ENCODE measurements around the gene POC1B.

POC1B gene

DNA sequence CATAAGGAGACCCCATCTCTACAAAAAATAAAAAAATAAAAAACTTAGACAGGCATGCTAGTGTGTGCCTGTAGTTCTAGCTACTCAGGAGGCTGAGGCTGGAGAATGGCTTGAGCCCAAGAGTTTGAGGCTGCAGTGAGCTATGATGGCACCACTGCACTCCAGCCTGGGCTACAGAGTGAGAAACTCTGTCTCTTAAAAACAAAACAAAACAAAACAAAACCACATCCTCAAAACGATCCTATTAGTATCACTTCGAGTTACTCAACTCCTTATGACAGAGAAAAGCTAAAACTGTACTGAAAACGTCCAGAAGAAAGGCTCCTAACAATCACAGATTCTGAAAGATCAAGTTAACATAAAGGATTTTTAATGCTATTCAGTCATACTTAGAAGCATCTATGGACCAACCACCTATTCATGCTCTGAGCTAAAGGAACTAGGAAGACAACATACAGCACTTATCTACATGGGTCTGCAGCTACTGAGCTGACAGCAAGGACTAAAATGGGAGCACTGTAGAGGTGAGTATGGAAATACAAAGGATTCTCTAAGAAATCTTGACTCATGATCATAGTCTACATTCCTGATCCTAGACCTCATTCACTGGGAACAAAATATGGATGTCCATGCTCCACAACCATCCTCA is 98.2 kb downstream of the POC1B start:
- TF ChIP-seq SP1 (IDR thresholded peaks at IDR 0.05) (no peak), SUZ12 (IDR thresholded peaks at IDR 0.05) (no peak), L3MBTL2 (conservative IDR thresholded peaks at IDR 0.05) (no peak), NFRKB (IDR thresholded peaks at IDR 0.05) (no peak), ARNT (IDR thresholded peaks at IDR 0.05) (no peak), FOXK2 (IDR thresholded peaks at IDR 0.05) (no peak), FOXA1 (IDR thresholded peaks at IDR 0.05) (no peak), LEF1 (IDR thresholded peaks at IDR 0.05; ENCODE audit: borderline replicate concordance) (no peak), ZNF384 (IDR thresholded peaks at IDR 0.05) (no peak), FOXM1 (IDR thresholded peaks at IDR 0.05; ENCODE audit: borderline replicate concordance) (no peak), ELF4 (IDR thresholded peaks at IDR 0.05) (no peak), BHLHE40 (IDR thresholded peaks at IDR 0.05; ENCODE audit: borderline replicate concordance) (no peak), CTBP1 (IDR thresholded peaks at IDR 0.05; ENCODE audit: borderline replicate concordance) (no peak), TARDBP (IDR thresholded peaks at IDR 0.05) (no peak), HDGF (IDR thresholded peaks at IDR 0.05; ENCODE audit: borderline replicate concordance) (no peak)
- TF ChIP-seq, protein P1, sequence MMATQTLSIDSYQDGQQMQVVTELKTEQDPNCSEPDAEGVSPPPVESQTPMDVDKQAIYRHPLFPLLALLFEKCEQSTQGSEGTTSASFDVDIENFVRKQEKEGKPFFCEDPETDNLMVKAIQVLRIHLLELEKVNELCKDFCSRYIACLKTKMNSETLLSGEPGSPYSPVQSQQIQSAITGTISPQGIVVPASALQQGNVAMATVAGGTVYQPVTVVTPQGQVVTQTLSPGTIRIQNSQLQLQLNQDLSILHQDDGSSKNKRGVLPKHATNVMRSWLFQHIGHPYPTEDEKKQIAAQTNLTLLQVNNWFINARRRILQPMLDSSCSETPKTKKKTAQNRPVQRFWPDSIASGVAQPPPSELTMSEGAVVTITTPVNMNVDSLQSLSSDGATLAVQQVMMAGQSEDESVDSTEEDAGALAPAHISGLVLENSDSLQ (IDR thresholded peaks at IDR 0.05), result no peak
- DNase-seq (ENCODE audit: extremely low spot score), result no peak
- POLR2A ChIA-PET, result no interaction called here
- CTCF ChIA-PET, result no interaction called here

DNA sequence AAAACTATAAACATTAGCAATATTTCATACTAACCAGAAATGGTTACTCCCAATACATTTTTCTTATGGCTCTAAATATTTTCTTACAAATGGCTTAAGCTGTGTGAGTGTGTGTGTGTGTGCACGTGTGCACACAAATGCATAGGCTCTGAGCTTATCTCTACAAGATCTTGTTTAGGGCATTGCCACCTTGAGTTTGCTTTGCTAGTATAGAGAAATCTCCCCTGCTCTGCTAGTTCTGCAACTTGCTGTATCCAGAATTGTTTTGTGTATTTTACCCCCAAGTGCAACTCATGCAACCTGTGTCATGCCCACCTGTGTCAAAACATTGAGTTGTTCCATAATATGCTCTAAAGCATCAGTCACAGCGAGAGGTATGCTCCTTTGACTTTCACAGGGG is 101.0 kb downstream of the POC1B start:
- CTCF ChIA-PET, result no interaction called here
- TF ChIP-seq CTBP1 (IDR thresholded peaks at IDR 0.05; ENCODE audit: borderline replicate concordance) (no peak), FOXK2 (IDR thresholded peaks at IDR 0.05) (no peak), TARDBP (IDR thresholded peaks at IDR 0.05) (no peak), NFRKB (IDR thresholded peaks at IDR 0.05) (no peak), BHLHE40 (IDR thresholded peaks at IDR 0.05; ENCODE audit: borderline replicate concordance) (no peak), ELF4 (IDR thresholded peaks at IDR 0.05) (no peak), ARNT (IDR thresholded peaks at IDR 0.05) (no peak), LEF1 (IDR thresholded peaks at IDR 0.05; ENCODE audit: borderline replicate concordance) (no peak), FOXM1 (IDR thresholded peaks at IDR 0.05; ENCODE audit: borderline replicate concordance) (no peak), FOXA1 (IDR thresholded peaks at IDR 0.05) (no peak), ZNF384 (IDR thresholded peaks at IDR 0.05) (no peak), SUZ12 (IDR thresholded peaks at IDR 0.05) (no peak), SP1 (IDR thresholded peaks at IDR 0.05) (no peak), HDGF (IDR thresholded peaks at IDR 0.05; ENCODE audit: borderline replicate concordance) (no peak), L3MBTL2 (conservative IDR thresholded peaks at IDR 0.05) (no peak)
- TF ChIP-seq, protein P1 (IDR thresholded peaks at IDR 0.05), result no peak
- POLR2A ChIA-PET, result no interaction called here
- DNase-seq (ENCODE audit: extremely low spot score), result no peak

DNA sequence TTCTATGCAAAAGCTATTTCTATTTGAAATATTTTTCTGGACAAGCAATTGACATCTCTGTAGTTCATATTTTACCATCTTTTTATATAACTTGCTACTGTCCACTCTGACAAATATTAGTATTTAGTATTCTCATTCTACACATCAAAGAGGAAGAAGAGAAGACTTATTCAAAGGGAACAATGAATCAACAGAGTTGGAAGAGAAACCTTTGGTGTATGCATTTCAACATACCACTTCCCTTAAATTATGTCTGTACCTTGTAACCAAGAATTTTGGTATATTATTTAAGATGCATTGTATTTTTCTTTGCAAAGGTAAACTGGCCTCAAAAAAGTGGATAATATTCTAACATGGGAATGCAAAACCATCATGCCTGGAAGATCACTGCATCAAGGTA is 101.5 kb downstream of the POC1B start:
- DNase-seq (ENCODE audit: extremely low spot score), result no peak
- no peak for TF ChIP-seq NFRKB (IDR thresholded peaks at IDR 0.05)
- no peak for TF ChIP-seq SUZ12 (IDR thresholded peaks at IDR 0.05)
- no peak for TF ChIP-seq HDGF (IDR thresholded peaks at IDR 0.05; ENCODE audit: borderline replicate concordance)
- no peak for TF ChIP-seq FOXM1 (IDR thresholded peaks at IDR 0.05; ENCODE audit: borderline replicate concordance)
- TF ChIP-seq BHLHE40 (IDR thresholded peaks at IDR 0.05; ENCODE audit: borderline replicate concordance), result no peak
- no peak for TF ChIP-seq FOXA1 (IDR thresholded peaks at IDR 0.05)
- TF ChIP-seq ARNT (IDR thresholded peaks at IDR 0.05), result no peak
- no peak for TF ChIP-seq ELF4 (IDR thresholded peaks at IDR 0.05)
- no peak for TF ChIP-seq FOXK2 (IDR thresholded peaks at IDR 0.05)
- no peak for TF ChIP-seq LEF1 (IDR thresholded peaks at IDR 0.05; ENCODE audit: borderline replicate concordance)
- TF ChIP-seq, protein P1 (IDR thresholded peaks at IDR 0.05), result no peak
- no peak for TF ChIP-seq TARDBP (IDR thresholded peaks at IDR 0.05)
- no peak for TF ChIP-seq L3MBTL2 (conservative IDR thresholded peaks at IDR 0.05)
- no peak for TF ChIP-seq ZNF384 (IDR thresholded peaks at IDR 0.05)
- no peak for TF ChIP-seq SP1 (IDR thresholded peaks at IDR 0.05)
- TF ChIP-seq CTBP1 (IDR thresholded peaks at IDR 0.05; ENCODE audit: borderline replicate concordance), result no peak
- POLR2A ChIA-PET, result no interaction called here
- CTCF ChIA-PET, result no interaction called here

DNA sequence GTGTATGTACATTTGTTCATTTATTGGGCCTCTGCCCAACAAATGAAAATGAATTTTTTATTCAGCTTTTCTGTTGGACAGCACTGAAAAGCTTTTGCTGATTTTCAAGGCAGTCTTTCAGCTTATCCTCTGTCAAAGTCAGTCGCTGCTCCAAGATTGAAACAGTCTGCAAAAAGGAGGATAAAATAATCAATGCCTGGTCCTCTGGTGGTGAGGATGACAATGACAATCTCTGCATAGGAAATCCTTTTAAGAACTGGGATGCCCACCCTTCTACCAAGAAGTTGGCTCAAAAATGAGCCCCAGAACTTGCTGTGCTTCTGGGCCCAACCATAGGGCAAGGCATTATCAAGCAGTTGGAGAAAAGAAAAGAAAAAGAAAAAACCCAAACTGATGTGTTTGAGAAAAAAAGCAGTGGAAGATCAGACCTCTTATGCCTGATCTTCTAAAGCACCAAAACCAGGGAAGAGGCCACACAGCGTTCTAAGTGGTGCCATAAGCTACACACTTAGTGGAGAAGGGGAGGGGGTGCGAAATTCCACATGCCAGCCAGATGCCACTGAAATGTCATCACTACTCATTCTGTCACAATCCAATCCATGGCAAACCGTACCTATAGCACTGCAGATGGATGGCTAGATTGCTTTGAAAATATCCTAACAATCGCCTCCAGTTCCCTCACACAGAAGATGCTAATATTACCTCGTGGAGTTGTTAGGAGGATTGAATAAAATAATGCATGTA is 104.6 kb downstream of the POC1B start:
- POLR2A ChIA-PET, result no interaction called here
- no peak for DNase-seq (ENCODE audit: extremely low spot score)
- TF ChIP-seq FOXM1 (IDR thresholded peaks at IDR 0.05; ENCODE audit: borderline replicate concordance) (no peak), ELF4 (IDR thresholded peaks at IDR 0.05) (no peak), ZNF384 (IDR thresholded peaks at IDR 0.05) (no peak), LEF1 (IDR thresholded peaks at IDR 0.05; ENCODE audit: borderline replicate concordance) (no peak), TARDBP (IDR thresholded peaks at IDR 0.05) (no peak), SUZ12 (IDR thresholded peaks at IDR 0.05) (no peak), FOXA1 (IDR thresholded peaks at IDR 0.05) (no peak), ARNT (IDR thresholded peaks at IDR 0.05) (no peak), HDGF (IDR thresholded peaks at IDR 0.05; ENCODE audit: borderline replicate concordance) (no peak), FOXK2 (IDR thresholded peaks at IDR 0.05) (no peak), SP1 (IDR thresholded peaks at IDR 0.05) (no peak), CTBP1 (IDR thresholded peaks at IDR 0.05; ENCODE audit: borderline replicate concordance) (no peak), BHLHE40 (IDR thresholded peaks at IDR 0.05; ENCODE audit: borderline replicate concordance) (no peak)
- TF ChIP-seq, protein P1 (IDR thresholded peaks at IDR 0.05), result no peak
- CTCF ChIA-PET, result no interaction called here
